NCI-H1436 (cell line): ENCODE data around the gene DNASE1L3.

Source experiments
- DNase-seq: peaks from one replicate; lab custom pipeline; 2025; lab: John Stamatoyannopoulos, UW

DNASE1L3 gene

DNA sequence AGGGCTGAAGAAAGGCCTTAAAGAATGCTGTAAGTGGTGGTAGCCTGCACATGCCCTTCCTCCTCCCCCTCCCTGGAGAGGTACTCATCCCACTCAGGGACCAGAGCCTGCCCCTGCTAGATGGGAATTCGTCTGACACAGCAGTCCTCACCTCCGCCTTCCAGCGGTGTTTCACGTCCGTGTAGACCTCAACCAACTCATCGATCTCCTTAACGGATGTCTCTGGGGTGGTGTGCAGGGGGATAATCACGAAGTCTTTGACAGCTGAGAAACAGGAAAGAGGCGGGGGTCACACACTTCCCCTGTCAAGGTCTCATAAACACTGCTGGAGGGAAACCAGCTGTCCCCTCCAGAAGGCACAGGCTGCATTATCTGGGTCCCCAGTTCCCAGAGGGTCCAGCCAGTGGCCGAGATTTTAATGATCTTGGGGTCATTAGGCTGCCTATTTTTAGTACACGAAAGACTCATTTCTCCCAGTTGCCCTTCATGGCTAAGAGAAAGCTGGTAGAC lies 9.9 kb downstream of the DNASE1L3 start:
- DNase-seq: no peak

DNA sequence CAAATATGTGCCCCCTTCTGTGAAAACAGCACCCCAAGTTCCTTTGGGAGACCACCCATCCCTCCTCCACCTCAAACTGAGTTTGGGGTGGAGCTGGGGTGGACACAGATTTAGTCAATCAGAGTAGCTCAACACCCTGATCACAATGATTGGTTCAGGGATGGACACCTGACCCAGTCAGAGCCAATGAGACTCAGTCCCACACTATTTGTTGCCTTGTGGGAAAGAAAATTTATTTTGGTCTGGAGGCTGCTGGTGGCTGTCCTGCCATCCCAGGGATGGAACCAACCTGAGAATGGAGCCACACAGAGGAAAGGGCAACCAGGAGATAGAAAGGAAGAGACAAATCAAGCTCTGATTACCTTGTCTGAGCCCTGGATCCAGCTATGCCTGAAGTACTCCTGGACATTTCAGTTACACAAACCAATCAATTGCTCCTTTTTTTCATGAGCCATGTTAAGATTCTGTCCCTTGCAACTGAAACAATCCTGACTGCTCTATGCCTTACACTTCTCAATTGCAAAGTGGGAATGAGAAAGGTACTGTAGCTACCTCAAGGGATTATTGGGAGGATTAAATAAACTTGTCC lies 10.6 kb downstream of the DNASE1L3 start:
- no peak for DNase-seq

DNA sequence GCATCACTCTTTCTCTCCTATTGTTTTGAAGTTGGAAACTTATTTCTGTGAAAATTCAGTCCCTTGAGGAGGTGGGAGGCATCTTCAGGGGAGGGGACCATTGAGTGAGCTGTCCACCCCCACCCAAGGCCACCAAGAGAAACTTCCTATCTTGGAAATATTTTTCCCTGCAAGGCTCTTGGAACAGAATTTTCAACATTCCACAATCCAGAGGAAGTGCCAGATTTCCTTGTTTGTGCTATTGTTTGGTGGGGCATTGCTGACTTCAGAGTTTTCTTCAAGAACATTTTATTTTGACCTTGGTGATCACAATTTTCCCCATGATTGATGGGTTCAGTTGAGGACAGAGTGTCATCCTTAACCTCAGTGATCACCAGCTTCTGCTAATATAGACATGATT lies 12.0 kb downstream of the DNASE1L3 start:
- no peak for DNase-seq

- DNase-seq: no peak
These were observed 12.4 kb downstream of the DNASE1L3 start for GRCh38 chr3:58198362-58198761.

DNA sequence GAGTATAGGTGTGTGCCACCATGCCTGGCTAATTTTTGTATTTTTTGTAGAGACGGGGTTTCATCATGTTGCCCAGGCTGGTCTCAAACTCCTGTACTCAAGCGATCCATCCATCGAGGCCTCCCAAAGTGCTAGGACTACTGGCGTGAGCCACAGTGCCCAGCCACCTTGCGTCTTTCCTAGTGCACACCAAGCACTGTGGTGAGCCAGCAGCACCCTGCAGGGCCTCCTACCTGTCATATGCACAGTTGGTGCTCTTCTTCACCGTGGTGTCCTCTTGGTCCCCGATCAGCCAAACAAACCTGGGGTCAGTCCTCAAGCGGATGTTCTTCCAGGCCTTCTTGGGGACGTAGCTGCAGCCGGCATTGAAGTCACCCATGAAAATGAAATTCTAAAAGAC lies 13.2 kb downstream of the DNASE1L3 start:
- DNase-seq: no peak

GRCh38 chr3:58193682-58194407 lies 16.9 kb downstream of the DNASE1L3 start:
- no peak for DNase-seq

GRCh38 chr3:58192069-58192468 lies 18.7 kb downstream of the DNASE1L3 start:
- no peak for DNase-seq

DNA sequence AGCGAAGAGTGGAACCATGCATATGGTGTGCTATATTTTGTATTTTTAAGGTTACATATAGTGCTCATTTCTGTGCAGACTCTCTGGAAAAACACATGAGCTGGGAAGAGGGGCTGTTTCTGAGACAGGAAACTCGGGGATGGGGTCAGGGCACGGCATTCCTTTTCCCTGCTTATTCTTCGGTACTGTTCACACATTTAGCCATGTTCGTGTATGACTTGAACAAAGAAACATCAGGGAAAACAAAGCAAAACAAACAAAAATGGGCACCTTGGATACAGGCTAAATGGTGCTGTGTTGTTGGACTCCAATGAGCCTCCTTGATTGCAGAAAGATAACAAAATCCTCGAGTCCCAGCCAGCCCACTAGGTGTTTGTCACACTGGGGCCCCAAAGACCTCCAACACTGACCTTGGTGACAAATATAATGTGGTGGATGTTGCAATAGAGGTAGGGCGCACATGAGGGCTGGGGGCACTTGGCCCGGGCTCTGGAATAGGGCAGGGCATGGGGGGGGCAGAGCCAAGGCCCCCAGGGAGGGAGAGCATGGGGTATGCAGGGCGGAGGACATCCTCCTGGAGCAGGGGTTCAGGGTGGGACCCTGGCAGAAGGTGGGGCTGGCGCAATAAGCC lies 19.3 kb downstream of the DNASE1L3 start:
- DNase-seq: no peak

DNA sequence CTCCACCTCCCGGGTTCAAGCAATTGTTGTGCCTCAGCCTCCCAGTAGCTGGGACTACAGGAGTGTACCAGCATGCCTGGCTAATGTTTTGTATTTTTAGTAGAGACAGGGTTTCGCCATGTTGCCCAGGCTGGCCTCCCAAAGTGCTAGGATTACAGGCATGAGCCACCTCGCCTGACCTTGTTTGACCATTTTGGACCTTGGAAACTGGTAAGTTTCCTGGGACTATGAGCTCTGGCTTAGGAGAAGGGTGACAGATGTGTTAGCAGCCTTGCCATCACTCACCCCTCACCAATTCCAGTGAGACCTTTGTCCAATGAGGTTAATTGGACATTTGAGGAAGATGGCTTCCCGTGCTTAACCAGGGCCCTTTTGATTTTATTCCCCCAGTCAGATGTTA lies 19.9 kb downstream of the DNASE1L3 start:
- DNase-seq: no peak

DNA sequence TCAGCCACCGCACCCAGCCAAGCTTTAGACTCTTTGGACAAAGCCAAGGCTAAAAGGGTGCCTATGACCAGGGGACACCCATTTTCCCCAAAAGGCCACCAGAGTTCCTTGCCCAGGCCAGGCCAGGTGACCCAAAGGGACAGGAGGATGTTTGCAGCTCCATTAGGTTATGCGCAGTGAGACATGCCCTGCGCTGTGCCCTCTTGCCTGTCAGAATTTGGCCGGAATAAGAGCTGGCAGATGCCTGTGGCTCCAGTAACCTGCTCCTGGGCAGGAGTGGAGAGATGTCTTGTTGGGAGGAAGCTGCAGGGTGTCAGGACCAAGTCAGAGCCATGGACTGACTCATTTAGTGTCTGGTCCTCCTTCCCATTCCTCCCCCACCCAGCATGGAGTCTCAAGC lies 20.5 kb downstream of the DNASE1L3 start:
- DNase-seq: no peak

- DNase-seq: no peak
These were observed 21.1 kb downstream of the DNASE1L3 start for GRCh38 chr3:58189691-58190090.

DNA sequence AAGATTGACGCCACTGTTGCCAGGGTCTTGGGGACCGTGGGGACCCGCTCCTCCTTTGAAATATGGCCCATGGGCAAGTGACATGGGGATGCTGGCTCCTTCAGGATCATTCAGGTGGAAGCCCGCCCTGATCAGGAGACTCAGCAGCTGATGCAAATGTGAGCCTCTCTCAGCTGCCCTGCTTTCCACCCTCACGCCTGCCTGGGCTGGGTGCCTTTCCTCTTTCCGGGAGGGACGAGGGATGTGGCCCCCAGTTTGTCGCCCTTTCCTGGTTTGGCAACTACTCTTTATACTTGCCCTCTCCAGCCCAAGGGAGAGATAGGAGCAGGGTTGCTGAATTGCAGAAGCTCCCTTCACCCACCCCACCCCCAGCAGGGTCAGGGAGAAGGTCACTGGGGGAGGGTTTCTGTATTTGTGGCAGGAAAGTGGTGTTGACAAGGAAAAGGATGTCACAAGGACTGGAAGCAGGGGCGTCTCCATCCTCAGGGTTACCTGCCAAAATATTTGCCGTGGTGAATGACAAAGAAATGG lies 21.8 kb downstream of the DNASE1L3 start:
- no peak for DNase-seq

DNA sequence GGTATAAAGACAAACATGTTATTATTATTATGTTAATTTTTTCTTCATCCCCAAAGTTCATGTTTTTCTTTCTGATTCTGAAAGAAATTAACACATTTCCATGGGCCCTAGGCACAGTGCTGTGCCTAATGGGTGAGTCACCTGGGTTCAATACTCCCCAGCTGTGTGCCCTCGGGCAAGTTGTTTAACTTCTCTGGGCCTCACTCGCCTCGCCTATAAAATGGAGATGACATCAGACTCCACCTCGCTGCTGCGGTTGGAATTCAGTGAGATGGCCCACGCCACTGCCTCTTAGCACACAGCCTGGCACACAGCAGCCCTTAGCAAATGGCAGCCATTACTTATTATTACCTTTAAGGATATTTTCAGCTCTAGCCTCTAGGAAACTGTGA lies 22.6 kb downstream of the DNASE1L3 start:
- DNase-seq: no peak

GRCh38 chr3:58184982-58185360 lies 25.8 kb downstream of the DNASE1L3 start:
- no peak for DNase-seq

- no peak for DNase-seq
These were observed 26.3 kb downstream of the DNASE1L3 start for GRCh38 chr3:58184309-58184981.

GRCh38 chr3:58183891-58184290 lies 26.9 kb downstream of the DNASE1L3 start:
- no peak for DNase-seq

DNA sequence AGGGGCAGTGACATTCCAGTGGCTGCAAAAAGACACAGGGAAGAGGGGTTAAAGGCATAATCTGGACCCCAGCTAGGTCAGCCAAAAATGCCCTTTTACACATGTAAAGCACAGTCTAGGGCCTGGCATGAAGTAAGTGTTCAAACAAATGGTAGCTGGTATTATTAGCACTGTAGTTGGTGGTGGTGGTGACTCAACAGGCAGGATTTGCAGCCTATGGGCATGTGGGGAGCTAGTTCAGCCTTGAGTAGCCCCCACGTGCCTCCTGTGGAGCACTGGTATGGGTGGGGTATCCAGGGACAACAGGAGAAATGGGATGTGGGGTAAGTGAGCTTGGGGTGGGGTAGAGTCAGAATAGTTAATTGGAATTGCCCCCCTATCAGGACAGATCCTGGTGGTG lies 27.6 kb downstream of the DNASE1L3 start:
- DNase-seq: no peak

DNA sequence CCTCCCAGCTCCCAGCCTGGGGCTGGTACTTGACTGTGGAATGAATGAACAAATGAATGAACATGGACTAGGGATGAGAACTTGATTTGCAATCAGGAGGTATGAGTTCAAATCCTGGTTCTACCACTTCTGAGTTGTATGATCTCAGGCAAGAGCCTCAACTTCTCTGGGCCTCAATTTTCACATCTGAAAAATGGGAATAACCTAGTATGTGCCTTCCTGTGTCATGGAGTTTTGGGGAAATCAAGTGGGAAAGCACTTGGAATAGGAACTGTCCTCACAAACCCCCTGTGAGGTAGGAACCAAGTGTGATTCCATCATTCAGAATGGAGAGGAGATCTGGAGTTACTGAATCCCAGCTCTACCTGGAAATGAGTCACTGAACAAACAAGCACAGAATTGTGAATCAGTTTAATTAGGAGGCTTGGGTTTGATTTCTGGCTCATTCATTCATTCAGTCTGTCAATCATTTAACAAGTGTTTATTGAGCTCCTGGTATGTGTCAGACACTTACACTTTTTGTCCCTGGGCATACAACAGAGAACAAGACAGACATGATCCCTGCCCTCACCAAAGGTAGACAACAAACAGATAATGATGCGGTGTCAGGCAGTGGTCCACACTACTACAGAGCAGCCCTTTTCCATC lies 29.7 kb downstream of the DNASE1L3 start:
- DNase-seq: no peak

GRCh38 chr3:58180099-58180880 lies 30.5 kb downstream of the DNASE1L3 start:
- DNase-seq: no peak

- no peak for DNase-seq
These were observed 31.3 kb downstream of the DNASE1L3 start for GRCh38 chr3:58179235-58180098.
